Subcutaneous adipose tissue (tissue), 4 donors: ENCODE results near the gene MAP2K6. TPM values are rescaled to one million over a fixed set of nuclear protein-coding genes. Genes with fewer than 3 reads are reported as not detected.

Experiments
- total RNA-seq, 4 donors: library from RNA; depleted of rRNA; stranded (reverse); fragments of >200 nt; gene quantifications; one replicate each; pipeline ENCODE4 v1.1.0, GENCODE V29; 2016
- TF ChIP-seq, protein P1 (sequence below): fragments of 450-650 bp; IDR thresholded peaks from one replicate; pipeline ENCODE4 v1.5.1; 2016; ENCODE audit warnings: low read depth, mild to moderate bottlenecking, control low read depth, antibody characterized with exemption, moderate library complexity

MAP2K6 gene
- total RNA-seq, 4 donors from 2014 or later, result 6.0 to 13.7 (median 9.5) TPM

DNA sequence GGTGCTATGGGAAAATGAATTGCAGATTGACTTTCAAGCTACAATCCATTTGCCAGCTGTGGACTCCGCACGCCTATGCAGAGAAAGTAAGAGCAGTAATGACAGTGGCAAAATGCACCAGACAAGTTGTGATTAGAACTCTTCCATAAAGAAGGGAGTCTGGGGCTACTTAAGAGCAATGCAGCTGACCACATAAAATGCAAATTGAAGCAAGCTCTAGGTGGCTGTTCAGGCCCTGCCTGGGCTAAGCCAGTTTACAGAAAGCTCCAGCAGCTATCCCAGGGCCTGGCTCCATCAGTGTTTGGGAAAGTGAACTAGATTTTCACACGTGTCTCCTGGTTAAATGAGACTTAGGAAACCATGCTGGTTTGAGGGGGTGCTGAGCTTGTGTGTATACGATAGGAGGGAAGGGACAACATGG lies 2.2 kb upstream of the MAP2K6 start:
- TF ChIP-seq, protein P1, sequence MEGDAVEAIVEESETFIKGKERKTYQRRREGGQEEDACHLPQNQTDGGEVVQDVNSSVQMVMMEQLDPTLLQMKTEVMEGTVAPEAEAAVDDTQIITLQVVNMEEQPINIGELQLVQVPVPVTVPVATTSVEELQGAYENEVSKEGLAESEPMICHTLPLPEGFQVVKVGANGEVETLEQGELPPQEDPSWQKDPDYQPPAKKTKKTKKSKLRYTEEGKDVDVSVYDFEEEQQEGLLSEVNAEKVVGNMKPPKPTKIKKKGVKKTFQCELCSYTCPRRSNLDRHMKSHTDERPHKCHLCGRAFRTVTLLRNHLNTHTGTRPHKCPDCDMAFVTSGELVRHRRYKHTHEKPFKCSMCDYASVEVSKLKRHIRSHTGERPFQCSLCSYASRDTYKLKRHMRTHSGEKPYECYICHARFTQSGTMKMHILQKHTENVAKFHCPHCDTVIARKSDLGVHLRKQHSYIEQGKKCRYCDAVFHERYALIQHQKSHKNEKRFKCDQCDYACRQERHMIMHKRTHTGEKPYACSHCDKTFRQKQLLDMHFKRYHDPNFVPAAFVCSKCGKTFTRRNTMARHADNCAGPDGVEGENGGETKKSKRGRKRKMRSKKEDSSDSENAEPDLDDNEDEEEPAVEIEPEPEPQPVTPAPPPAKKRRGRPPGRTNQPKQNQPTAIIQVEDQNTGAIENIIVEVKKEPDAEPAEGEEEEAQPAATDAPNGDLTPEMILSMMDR, result no peak

- TF ChIP-seq, protein P1, result no peak
Measured at GRCh38 chr17:69415431-69415830, 934 bp downstream of the MAP2K6 start.

GRCh38 chr17:69417545-69418483 lies 3.3 kb downstream of the MAP2K6 start:
- TF ChIP-seq, protein P1, result no peak

- TF ChIP-seq, protein P1, result no peak
Measured at GRCh38 chr17:69418535-69418934, 4.0 kb downstream of the MAP2K6 start.

DNA sequence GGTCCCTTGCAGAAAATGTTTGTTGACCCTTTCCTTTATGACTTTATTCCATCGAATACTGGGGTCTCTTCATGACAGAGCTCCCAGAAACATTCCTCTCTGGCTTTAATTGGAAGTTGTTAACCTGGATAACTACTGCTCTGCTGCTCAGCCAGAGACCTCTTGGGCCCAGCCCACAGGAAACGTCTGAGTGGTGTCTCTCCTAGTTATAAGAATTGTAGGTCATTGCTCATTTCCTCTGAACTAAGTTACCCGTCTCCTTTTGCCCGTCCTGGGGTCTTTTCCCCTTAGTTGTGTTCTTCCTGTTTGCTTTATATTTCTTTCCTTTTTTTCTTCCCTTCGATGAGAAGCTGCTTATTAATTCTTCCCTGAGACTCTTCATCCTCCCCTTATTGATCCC lies 9.0 kb downstream of the MAP2K6 start:
- TF ChIP-seq, protein P1, result no peak

DNA sequence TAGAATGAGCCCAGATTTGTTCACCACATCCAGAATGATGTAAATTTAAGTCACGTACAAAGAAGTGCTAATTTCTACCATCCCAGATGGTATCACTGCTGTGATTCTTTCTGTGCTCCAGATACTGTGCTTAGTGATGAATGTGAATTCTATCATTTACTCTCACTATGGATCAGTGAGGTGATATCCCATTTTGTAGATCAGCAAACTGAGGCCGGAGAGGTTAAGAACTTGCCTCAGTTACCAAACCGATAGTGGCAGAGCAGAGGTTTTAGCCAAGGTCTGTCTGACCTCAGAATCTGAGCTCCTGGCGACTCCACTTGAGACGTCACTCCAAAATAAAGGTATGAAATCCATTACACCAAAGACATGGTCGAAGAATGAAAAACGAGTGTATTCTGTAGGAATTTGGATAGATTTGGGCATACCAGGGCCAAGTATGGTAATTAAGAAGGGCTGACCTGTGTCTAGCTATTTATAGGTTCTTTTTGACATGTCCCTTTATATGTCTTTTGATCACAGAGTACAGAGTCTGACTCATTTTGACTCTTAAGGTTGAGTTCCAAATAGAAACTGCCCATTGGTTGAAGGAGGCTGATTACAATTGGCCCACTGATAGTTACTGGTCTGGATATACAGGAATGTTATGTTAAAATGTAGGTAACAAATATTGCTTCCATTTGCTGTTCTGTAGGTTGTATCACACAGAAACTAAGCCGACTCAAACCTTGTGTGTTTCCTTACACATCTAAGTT lies 10.0 kb downstream of the MAP2K6 start:
- TF ChIP-seq, protein P1, result no peak

DNA sequence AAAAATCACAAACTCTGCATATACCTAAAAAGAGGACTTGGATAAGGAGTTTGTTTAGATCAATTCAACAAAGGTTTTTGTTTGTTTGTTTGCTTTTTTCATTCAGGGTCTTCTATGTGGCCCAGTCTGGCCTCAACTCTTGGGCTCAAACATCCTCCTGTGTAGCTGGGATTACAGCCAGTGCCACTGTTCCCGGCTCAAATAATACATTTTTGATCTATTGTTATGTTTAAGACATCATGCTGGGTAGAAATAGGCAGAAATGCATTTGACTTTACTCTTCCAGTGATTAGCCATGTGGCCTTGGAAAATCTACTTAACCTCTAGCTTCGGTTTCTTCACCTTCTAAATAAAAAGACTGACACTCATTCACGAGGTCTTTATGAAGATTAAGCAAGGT lies 11.5 kb downstream of the MAP2K6 start:
- TF ChIP-seq, protein P1, result no peak
